ENCODE results near the gene SNRK. TPM values are rescaled to one million over a fixed set of nuclear protein-coding genes. Genes with fewer than 3 reads are reported as not detected.
A peak's percentile ranks its signal among the peaks of the same experiment; 100 is the strongest.
"Not testable (repeated sequence)": the region's sequence is repeated elsewhere in the genome, so short reads cannot be mapped to it uniquely, and the experiment has no call there.

SNRK gene
- total RNA-seq, 2 donors from 2014 or later = 22.7 to 31.2 TPM

DNA sequence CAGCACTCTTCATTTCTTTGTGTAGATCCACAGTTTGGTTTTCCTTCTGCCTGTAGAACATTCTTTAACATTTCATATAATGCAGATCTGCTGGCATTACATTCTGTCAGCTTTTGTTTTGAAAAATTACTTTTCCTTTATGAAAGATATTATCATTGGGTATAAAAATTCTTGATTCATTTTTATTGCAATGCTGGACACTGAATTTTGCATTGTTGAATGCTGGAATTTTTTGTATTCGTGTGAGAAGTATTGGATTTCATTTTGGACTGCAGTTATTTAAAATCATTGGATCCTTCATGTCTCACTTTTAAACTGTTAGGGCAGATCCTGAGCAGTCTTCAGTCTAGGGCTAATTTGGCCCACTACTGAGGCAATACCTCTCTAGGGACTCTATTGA is 67.1 kb downstream of the SNRK start:
- H3K4me3 ChIP-seq = no peak overlapping the region
- peaks cover 24% of the 10 kb centered on the region for H3K36me3 ChIP-seq
- no peak overlapping the region for H3K27ac ChIP-seq
- peaks cover 0 to 35% of the 10 kb centered on the region in 2 donors for H3K9me3 ChIP-seq
- H3K27me3 ChIP-seq = no peaks in the 10 kb centered on the region
- TF ChIP-seq, protein P1, sequence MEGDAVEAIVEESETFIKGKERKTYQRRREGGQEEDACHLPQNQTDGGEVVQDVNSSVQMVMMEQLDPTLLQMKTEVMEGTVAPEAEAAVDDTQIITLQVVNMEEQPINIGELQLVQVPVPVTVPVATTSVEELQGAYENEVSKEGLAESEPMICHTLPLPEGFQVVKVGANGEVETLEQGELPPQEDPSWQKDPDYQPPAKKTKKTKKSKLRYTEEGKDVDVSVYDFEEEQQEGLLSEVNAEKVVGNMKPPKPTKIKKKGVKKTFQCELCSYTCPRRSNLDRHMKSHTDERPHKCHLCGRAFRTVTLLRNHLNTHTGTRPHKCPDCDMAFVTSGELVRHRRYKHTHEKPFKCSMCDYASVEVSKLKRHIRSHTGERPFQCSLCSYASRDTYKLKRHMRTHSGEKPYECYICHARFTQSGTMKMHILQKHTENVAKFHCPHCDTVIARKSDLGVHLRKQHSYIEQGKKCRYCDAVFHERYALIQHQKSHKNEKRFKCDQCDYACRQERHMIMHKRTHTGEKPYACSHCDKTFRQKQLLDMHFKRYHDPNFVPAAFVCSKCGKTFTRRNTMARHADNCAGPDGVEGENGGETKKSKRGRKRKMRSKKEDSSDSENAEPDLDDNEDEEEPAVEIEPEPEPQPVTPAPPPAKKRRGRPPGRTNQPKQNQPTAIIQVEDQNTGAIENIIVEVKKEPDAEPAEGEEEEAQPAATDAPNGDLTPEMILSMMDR (IDR thresholded peaks at IDR 0.05) = no peak
- no peak for DNase-seq (ENCODE audit: low spot score)
- H3K4me1 ChIP-seq = peaks cover 0 to 6% of the 10 kb centered on the region in 2 donors

DNA sequence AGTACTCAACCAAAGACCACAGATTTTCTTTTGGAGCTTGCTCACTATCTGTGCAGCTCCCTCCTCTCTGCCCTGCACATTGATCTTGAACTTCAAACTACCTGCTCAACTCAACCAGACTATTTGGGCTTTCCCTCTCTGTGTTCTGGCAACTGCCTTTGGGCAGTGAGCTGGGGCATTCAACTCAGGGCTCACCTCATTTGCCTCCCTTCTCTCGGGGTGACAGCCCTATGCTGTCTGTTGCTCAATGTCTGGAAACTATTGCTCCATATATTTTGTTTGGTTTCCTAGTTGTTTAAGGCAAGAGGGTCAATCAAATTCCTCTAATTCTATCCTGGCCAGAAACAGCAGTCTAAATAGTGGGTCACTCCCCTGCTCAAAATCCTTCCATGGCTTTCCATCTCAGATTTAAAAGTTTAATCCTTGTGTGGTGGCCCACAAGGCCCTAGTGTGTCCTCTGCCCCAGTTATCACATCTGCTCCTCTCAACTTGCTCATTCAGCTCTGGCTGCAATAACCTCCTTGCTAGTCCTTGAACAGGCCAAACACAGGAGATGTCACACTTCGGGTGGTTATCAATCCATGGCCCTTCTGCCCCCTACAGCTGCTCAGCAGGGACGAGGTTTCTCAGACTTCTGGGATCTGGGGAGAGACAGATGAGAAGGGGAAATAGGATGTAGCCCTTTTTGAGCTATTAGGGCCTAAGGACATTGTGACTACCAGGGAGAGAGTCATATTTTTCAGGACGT is 67.8 kb downstream of the SNRK start:
- Histone ChIP-seq H3K4me3 (no peak overlapping the region), H3K27ac (no peak overlapping the region), H3K36me3 (peaks cover 17% of the 10 kb centered on the region), H3K27me3 (no peaks in the 10 kb centered on the region), H3K4me1 (peaks cover 0 to 6% of the 10 kb centered on the region in 2 donors), H3K9me3 (peaks cover 0 to 35% of the 10 kb centered on the region in 2 donors)
- TF ChIP-seq, protein P1 (IDR thresholded peaks at IDR 0.05) = no peak
- DNase-seq (ENCODE audit: low spot score) = no peak

DNA sequence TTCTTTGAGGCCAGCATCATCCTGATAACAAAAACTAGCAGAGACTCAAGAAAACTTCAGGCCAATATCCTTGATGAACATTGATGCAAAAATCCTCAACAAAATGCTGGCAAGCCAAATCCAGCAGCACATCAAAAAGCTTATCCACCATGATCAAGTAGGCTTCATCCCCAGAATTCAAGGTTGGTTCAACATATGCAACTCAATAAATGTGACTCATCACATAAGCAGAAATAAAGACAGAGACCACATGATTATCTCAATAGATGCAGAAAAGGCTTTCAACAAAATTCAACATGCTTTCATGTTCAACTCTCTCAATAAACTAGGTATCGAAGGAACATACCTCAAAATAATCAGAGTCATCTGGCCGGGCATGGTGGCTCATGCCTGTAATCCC is 69.7 kb downstream of the SNRK start:
- H3K9me3 ChIP-seq = peaks cover 0 to 35% of the 10 kb centered on the region in 2 donors
- not testable (repeated sequence) for DNase-seq (ENCODE audit: low spot score); H3K27ac ChIP-seq; H3K27me3 ChIP-seq; H3K4me3 ChIP-seq; H3K36me3 ChIP-seq; H3K4me1 ChIP-seq

DNA sequence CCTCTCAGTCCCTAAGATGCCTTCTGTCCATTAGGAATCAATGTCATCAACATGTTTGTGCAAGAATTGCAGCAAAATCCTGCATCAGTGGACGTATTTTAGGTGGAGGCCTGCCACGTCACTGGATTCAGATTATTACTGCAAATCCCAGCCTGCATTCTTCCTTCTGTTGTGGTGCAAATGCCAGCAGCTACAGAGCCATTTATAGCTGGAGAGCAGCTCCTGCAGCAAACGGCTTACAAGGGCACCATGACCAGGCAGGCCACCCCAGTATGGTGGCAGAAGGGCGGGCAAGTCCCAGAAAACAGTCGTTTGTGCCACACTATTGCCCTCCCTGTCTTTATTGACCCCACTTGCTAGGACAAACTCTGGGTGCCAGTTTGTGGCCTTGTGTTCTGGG is 74.7 kb downstream of the SNRK start:
- H3K27ac ChIP-seq = no peak overlapping the region
- TF ChIP-seq, protein P1 (IDR thresholded peaks at IDR 0.05) = no peak
- peaks cover 0 to 15% of the 10 kb centered on the region in 2 donors for H3K4me1 ChIP-seq
- no peaks in the 10 kb centered on the region for H3K36me3 ChIP-seq
- no peak overlapping the region for H3K4me3 ChIP-seq
- H3K9me3 ChIP-seq = peaks cover 0 to 5% of the 10 kb centered on the region in 2 donors
- no peaks in the 10 kb centered on the region for H3K27me3 ChIP-seq
- no peak for DNase-seq (ENCODE audit: low spot score)

DNA sequence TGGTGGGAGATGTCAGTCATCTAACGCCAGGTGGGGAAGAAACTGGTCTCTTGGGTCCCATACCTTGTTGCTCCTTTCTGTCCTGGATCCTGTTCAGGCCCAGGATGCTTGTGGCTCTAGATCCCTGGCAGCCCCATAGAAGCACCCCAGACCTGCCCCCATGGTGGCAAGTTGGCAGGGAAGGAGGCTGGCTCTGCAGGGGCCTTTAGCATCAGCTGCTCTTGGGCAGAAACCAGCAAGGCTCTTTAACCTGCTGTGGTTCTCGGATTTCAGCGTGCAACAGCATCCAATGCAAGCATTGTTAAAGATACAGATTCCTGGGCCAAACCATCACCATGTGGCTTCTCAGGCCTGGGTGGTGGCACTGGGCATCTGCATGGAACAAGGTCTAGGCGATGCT is 75.8 kb downstream of the SNRK start:
- peaks cover 0 to 26% of the 10 kb centered on the region in 2 donors for H3K4me1 ChIP-seq
- DNase-seq (ENCODE audit: low spot score) = no peak
- H3K27me3 ChIP-seq = no peaks in the 10 kb centered on the region
- TF ChIP-seq, protein P1 (IDR thresholded peaks at IDR 0.05) = no peak
- no peaks in the 10 kb centered on the region for H3K9me3 ChIP-seq
- no peak overlapping the region for H3K4me3 ChIP-seq
- no peak overlapping the region for H3K27ac ChIP-seq
- H3K36me3 ChIP-seq = no peaks in the 10 kb centered on the region

DNA sequence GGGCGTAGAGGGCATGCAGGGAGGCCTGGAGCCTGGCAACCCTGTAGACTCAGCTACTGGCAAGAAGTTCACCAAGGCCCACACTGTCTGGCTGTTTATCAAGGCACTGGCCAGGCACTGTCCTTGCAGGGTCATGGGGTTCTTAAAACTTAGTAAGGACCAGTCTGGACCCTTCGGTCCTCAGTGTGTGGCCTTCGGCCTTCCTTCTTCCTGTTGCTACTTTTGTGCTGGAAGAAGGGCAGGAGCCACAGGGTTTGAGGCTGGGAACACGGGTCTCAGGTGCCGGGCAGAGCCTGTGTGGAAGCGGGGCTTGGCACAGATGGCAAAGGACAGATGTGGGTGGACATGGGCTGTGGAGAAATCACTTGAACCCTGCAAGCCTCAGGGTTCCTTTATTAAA is 76.6 kb downstream of the SNRK start:
- TF ChIP-seq, protein P1 (IDR thresholded peaks at IDR 0.05) = no peak
- no peaks in the 10 kb centered on the region for H3K9me3 ChIP-seq
- no peaks in the 10 kb centered on the region for H3K27me3 ChIP-seq
- no peak overlapping the region for H3K4me3 ChIP-seq
- DNase-seq (ENCODE audit: low spot score) = no peak
- no peaks in the 10 kb centered on the region for H3K36me3 ChIP-seq
- H3K4me1 ChIP-seq = peaks cover 0 to 28% of the 10 kb centered on the region in 2 donors
- peak overlapping the region in 1 of 2 donors; percentile 8 for H3K27ac ChIP-seq
